ENCODE data around the gene SCCPDH. TPM values are rescaled to one million over a fixed set of nuclear protein-coding genes. Genes with fewer than 3 reads are reported as not detected.

Gene SCCPDH
- total and polyA plus RNA-seq, 4 donors = 52.1 to 84.3 (median 78.5) TPM

DNA sequence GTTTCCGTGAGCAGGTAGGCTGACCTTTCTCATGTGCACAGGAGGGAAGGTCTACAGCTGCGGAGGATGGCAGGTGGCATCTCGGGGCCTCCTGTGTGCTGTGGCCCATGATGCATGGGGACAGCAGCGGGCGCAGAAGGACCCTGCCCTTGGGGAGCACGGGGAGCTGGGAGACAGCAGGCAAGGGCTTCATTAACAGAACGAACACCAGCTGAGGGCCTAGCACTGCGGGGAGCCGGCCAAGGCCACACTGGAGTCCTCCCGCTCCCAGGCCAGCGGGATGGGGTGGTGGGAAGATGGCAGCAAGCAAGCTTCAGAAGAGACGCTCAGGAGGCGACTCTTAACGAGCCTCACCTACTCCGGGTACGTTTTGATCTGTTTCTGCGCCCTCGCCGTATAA, 66.6 kb downstream of the SCCPDH start:
- Histone ChIP-seq H3K9ac (ENCODE audit: low read depth in 1 of 2, low read length in 2 of 2) (no peak overlapping the region), H3K9me3 (ENCODE audit: control insufficient read depth in 4 of 4, low read length in 3 of 4) (no peaks in the 10 kb centered on the region), H3K27me3 (ENCODE audit: control insufficient read depth in 4 of 4, insufficient read depth in 4 of 4, low read length in 3 of 4) (no peaks in the 10 kb centered on the region), H3K4me1 (ENCODE audit: control insufficient read depth in 4 of 4, insufficient read depth in 4 of 4, low read length in 3 of 4) (peaks cover 0 to 11% (median 7%) of the 10 kb centered on the region in 4 donors), H3K36me3 (ENCODE audit: control insufficient read depth in 4 of 4, insufficient read depth in 3 of 4, low read depth in 1 of 4, low read length in 3 of 4) (no peaks in the 10 kb centered on the region), H3K27ac (ENCODE audit: low read depth in 1 of 2, low read length in 2 of 2) (no peak overlapping the region), H3K4me3 (ENCODE audit: low read depth in 1 of 3, low read length in 3 of 3) (no peak overlapping the region)
- WGBS = 95% methylated on average over 19 of the region's 19 CpGs
- TF ChIP-seq EGR1 (IDR thresholded peaks at IDR 0.05; ENCODE audit: low read depth in 2 of 2) = no peak
- TF ChIP-seq JUND (IDR thresholded peaks at IDR 0.05) = no peak
- no peak for TF ChIP-seq RXRA (IDR thresholded peaks at IDR 0.05)
- no peak for TF ChIP-seq YY1 (IDR thresholded peaks at IDR 0.05)
- no peak for TF ChIP-seq SP1 (IDR thresholded peaks at IDR 0.05)
- DNase-seq (ENCODE audit: low spot score) = no peak

DNA sequence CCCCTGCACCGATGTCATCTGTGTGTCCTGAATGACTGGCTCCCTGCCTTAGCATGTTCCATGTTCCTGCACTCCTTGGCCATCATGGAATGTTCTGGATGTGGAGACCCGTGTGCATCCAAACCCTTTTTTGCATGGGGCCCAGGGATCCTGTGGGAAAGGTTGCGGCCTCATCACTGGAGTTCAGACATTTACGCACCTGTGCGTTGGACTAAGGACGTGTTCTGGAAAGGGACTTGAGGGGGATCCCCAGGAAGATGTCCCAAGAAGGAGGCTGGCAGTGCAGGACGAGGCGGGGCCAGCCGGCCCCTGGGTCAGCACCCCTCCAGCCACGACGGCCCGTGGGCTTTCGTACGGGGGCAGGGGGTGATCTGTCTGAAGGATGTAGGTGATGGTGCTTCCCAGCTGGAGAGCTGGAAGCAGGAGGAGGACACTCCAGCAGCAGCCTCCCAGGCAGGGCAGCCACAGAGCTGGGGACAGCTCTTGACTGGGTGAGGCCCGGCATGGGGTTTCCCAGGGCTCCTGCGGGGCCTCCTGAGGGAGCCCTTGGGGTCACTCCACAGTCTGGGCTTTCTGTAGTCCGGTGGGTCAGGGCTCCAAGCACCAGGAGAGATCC, 67.2 kb downstream of the SCCPDH start:
- 88% methylated on average over 17 of the region's 17 CpGs for WGBS
- H3K27me3 ChIP-seq (ENCODE audit: control insufficient read depth in 4 of 4, insufficient read depth in 4 of 4, low read length in 3 of 4) = no peaks in the 10 kb centered on the region
- DNase-seq (ENCODE audit: low spot score) = no peak

More for the DNA sequence above, 67.2 kb downstream of the SCCPDH start:
- Histone ChIP-seq H3K9ac (ENCODE audit: low read depth in 1 of 2, low read length in 2 of 2) (no peak overlapping the region), H3K27ac (ENCODE audit: low read depth in 1 of 2, low read length in 2 of 2) (no peak overlapping the region), H3K4me3 (ENCODE audit: low read depth in 1 of 3, low read length in 3 of 3) (no peak overlapping the region), H3K9me3 (ENCODE audit: control insufficient read depth in 4 of 4, low read length in 3 of 4) (no peaks in the 10 kb centered on the region), H3K36me3 (ENCODE audit: control insufficient read depth in 4 of 4, insufficient read depth in 3 of 4, low read depth in 1 of 4, low read length in 3 of 4) (no peaks in the 10 kb centered on the region), H3K4me1 (ENCODE audit: control insufficient read depth in 4 of 4, insufficient read depth in 4 of 4, low read length in 3 of 4) (peaks cover 0 to 11% (median 7%) of the 10 kb centered on the region in 4 donors)
- TF ChIP-seq, protein P1, sequence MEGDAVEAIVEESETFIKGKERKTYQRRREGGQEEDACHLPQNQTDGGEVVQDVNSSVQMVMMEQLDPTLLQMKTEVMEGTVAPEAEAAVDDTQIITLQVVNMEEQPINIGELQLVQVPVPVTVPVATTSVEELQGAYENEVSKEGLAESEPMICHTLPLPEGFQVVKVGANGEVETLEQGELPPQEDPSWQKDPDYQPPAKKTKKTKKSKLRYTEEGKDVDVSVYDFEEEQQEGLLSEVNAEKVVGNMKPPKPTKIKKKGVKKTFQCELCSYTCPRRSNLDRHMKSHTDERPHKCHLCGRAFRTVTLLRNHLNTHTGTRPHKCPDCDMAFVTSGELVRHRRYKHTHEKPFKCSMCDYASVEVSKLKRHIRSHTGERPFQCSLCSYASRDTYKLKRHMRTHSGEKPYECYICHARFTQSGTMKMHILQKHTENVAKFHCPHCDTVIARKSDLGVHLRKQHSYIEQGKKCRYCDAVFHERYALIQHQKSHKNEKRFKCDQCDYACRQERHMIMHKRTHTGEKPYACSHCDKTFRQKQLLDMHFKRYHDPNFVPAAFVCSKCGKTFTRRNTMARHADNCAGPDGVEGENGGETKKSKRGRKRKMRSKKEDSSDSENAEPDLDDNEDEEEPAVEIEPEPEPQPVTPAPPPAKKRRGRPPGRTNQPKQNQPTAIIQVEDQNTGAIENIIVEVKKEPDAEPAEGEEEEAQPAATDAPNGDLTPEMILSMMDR (IDR thresholded peaks at IDR 0.05; ENCODE audit: low read depth, low read length, missing input control) = no peak
- TF ChIP-seq HNF4A (conservative IDR thresholded peaks at IDR 0.05) = no peak
- TF ChIP-seq, protein P2, sequence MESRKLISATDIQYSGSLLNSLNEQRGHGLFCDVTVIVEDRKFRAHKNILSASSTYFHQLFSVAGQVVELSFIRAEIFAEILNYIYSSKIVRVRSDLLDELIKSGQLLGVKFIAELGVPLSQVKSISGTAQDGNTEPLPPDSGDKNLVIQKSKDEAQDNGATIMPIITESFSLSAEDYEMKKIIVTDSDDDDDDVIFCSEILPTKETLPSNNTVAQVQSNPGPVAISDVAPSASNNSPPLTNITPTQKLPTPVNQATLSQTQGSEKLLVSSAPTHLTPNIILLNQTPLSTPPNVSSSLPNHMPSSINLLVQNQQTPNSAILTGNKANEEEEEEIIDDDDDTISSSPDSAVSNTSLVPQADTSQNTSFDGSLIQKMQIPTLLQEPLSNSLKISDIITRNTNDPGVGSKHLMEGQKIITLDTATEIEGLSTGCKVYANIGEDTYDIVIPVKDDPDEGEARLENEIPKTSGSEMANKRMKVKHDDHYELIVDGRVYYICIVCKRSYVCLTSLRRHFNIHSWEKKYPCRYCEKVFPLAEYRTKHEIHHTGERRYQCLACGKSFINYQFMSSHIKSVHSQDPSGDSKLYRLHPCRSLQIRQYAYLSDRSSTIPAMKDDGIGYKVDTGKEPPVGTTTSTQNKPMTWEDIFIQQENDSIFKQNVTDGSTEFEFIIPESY (IDR thresholded peaks at IDR 0.05) = no peak
- TF ChIP-seq GABPA (IDR thresholded peaks at IDR 0.05 in 1 of 2, conservative IDR thresholded peaks at IDR 0.05 in 1 of 2) = no peak
- TF ChIP-seq YY1 (IDR thresholded peaks at IDR 0.05) = no peak
- TF ChIP-seq, protein P3, sequence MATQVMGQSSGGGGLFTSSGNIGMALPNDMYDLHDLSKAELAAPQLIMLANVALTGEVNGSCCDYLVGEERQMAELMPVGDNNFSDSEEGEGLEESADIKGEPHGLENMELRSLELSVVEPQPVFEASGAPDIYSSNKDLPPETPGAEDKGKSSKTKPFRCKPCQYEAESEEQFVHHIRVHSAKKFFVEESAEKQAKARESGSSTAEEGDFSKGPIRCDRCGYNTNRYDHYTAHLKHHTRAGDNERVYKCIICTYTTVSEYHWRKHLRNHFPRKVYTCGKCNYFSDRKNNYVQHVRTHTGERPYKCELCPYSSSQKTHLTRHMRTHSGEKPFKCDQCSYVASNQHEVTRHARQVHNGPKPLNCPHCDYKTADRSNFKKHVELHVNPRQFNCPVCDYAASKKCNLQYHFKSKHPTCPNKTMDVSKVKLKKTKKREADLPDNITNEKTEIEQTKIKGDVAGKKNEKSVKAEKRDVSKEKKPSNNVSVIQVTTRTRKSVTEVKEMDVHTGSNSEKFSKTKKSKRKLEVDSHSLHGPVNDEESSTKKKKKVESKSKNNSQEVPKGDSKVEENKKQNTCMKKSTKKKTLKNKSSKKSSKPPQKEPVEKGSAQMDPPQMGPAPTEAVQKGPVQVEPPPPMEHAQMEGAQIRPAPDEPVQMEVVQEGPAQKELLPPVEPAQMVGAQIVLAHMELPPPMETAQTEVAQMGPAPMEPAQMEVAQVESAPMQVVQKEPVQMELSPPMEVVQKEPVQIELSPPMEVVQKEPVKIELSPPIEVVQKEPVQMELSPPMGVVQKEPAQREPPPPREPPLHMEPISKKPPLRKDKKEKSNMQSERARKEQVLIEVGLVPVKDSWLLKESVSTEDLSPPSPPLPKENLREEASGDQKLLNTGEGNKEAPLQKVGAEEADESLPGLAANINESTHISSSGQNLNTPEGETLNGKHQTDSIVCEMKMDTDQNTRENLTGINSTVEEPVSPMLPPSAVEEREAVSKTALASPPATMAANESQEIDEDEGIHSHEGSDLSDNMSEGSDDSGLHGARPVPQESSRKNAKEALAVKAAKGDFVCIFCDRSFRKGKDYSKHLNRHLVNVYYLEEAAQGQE (IDR thresholded peaks at IDR 0.05) = no peak
- TF ChIP-seq FOXA1 (IDR thresholded peaks at IDR 0.05) = no peak
- TF ChIP-seq RXRA (IDR thresholded peaks at IDR 0.05) = no peak
- TF ChIP-seq, protein P4, sequence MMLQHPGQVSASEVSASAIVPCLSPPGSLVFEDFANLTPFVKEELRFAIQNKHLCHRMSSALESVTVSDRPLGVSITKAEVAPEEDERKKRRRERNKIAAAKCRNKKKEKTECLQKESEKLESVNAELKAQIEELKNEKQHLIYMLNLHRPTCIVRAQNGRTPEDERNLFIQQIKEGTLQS (IDR thresholded peaks at IDR 0.05) = no peak
- TF ChIP-seq EGR1 (IDR thresholded peaks at IDR 0.05; ENCODE audit: low read depth in 2 of 2) = no peak
- no peak for TF ChIP-seq TAF1 (conservative IDR thresholded peaks at IDR 0.05)
- no peak for TF ChIP-seq FOXA2 (IDR thresholded peaks at IDR 0.05)
- no peak for TF ChIP-seq RAD21 (IDR thresholded peaks at IDR 0.05)
- TF ChIP-seq NR2F2 (IDR thresholded peaks at IDR 0.05) = no peak
- TF ChIP-seq, protein P5, sequence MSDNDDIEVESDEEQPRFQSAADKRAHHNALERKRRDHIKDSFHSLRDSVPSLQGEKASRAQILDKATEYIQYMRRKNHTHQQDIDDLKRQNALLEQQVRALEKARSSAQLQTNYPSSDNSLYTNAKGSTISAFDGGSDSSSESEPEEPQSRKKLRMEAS (IDR thresholded peaks at IDR 0.05) = no peak
- TF ChIP-seq HNF4G (IDR thresholded peaks at IDR 0.05) = no peak

Data from liver (tissue), 9 donors.